NK-92 (cell line): ENCODE measurements around the gene LHB.
A peak's percentile ranks its signal among the peaks of the same experiment; 100 is the strongest.

Experiments
- DNase-seq: peaks from one replicate; lab custom pipeline; 2025; ENCODE audit not compliant: unreplicated experiment; lab: John Stamatoyannopoulos, UW

LHB gene

GRCh38 chr19:49014123-49014869 lies 2.6 kb downstream of the LHB start:
- no peak for DNase-seq

DNA sequence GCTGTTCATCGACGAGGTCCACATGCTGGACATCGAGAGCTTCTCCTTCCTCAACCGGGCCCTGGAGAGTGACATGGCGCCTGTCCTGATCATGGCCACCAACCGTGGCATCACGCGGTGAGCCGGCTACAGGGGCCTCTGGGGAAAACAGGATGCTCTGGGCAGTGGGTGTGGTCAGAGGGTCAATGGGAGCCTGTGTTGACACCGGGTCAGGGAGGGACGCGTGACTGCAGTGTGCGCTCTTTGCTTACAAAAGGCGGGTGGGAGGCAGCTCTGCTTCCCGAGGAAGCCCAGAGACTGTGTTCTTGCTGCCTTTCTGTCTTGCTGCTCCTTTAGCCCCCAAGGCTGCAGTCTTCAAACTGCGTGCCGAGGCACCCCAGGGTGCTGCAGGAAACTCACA lies 5.7 kb downstream of the LHB start:
- DNase-seq, result no peak

- no peak for DNase-seq
These were observed 6.4 kb downstream of the LHB start for GRCh38 chr19:49010453-49010852.

- no peak for DNase-seq
These were observed 7.1 kb downstream of the LHB start for GRCh38 chr19:49009828-49010227.

DNA sequence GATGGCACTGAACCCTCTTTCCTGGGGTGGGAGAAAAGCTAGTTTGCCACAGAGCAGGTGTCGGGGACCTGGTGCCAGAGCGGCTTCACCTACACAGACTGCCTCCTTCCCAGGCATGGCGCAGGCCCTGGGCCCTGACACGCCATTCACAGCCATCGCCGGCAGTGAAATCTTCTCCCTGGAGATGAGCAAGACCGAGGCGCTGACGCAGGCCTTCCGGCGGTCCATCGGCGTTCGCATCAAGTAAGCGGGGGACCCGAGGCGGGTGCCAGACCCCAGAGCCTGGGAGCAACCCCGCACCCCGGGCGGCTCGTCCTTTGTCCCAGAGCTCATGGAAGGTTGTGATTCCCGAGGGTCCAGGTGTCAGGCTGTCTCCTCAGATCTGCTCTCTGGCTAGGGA lies 10.0 kb downstream of the LHB start:
- no peak for DNase-seq

GRCh38 chr19:49004964-49005614 lies 11.8 kb downstream of the LHB start:
- DNase-seq, result no peak

DNA sequence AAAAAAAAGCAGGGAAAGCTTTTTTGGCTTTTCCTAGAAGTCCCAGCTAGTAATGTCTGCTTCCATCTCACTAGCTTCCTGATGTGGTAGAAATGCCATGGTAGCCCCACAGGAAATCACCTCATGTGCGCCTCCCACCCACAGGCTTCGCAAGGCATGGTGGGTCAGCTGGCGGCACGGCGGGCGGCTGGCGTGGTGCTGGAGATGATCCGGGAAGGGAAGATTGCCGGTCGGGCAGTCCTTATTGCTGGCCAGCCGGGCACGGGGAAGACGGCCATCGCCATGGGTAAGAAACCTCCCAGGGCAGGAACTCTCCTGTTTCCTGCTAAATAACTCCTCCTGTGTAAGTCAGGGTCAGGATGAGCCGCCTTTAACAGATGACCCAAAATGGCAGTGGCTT lies 12.8 kb downstream of the LHB start:
- DNase-seq, result no peak

GRCh38 chr19:48999481-49000325 lies 17.2 kb downstream of the LHB start:
- DNase-seq, result no peak

GRCh38 chr19:48997972-48998371 lies 18.9 kb downstream of the LHB start:
- DNase-seq, result no peak

DNA sequence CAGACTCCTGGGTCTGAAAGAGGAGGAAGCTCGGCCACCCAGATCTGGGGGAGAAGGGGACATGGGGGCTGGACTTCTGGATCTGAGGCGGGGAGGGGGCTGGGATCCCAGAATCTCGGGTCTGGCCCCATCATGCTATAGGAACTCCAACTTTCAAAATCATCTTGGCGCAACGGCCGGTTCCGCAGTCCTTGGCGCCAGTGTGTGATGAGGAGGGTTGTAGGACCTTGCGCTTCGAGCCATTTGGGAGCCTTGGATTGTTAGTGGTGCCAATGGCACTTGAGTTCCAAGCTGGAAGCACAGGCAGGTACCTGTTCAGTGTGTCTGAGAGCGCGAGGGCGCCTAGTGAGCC lies 22.9 kb downstream of the LHB start:
- DNase-seq, result no peak

GRCh38 chr19:48993175-48994034 lies 23.5 kb downstream of the LHB start, which contains the start of the genes GYS1 and RUVBL2:
TSS of gene GYS1 (minus strand) at chr19:48993309. CDS start at chr19:48993112, 197 bp downstream.
TSS of gene RUVBL2 (plus strand) at chr19:48993887. CDS start at chr19:48993912, 25 bp downstream.
- DNase-seq, result peak; percentile 93

GRCh38 chr19:48992581-48993174 lies 24.2 kb downstream of the LHB start:
- DNase-seq, result no peak

DNA sequence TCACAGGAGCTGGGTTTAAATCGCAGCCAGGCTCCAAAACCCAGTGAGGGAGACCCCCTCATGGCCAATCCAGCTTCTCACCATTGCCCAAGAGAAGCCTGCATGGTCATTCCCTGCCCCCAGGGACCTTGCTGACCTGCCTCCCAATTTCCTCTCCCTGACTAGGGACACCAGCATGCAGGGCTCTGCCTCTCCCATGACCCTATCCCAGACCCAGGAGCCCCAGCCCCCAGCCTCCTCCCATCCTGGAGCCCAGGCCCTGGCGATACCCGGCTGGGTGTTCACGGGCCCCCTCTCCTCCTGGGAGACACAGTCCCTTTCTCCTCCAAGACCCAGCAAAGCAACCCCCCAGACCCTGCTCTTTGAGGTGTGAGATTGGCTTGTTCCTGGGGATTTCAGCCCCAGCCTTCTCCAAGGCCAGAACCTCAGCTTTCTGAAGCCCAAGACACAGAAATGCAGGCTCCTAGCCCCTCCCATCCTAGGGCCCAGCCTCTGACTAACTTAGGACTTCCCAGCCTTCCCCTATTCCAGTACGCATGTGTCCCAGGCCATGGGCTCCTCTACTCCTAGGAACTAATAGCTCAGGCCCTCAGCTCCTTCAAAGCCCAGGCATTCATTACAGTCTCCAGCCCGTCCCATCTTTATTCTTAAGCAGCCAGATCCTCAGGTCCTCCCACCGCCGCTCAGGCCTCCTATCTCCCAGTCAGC lies 24.9 kb downstream of the LHB start:
- DNase-seq, result no peak

DNA sequence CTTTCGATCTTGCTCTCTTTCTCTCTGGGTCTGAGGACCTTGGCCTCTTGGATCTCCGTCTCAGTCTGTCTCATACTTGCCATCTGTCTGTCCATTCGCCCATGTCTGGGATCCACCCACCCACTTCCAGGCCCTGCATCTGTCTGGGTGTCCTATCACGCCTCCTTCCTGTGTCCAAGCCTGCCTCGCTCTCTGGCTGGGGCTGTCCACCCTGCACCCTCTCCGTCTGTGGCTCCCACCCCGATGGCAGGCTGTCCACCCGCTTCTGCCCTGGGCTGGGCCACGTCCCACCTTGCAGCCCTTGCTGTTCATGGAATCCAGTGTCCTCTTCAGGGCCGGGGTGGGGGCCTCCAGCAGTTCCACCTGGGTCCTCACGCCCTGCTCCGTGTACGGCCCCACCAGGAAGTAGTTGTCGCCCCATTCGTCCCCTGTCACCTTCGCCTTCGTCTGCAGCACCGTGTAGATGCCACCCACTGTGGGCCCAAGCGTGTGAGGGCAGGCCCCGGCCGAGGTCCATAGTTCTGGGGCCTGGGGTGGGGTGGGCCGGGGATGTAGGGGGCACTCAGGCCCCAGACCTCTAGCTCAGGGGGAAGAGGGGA lies 25.8 kb downstream of the LHB start:
- DNase-seq, result no peak

GRCh38 chr19:48990400-48990799 lies 26.5 kb downstream of the LHB start:
- no peak for DNase-seq

- DNase-seq, result no peak
These were observed 27.1 kb downstream of the LHB start for GRCh38 chr19:48989701-48990291.

- no peak for DNase-seq
These were observed 28.0 kb downstream of the LHB start for GRCh38 chr19:48988860-48989259.

- no peak for DNase-seq
These were observed 28.6 kb downstream of the LHB start for GRCh38 chr19:48988286-48988685.

DNA sequence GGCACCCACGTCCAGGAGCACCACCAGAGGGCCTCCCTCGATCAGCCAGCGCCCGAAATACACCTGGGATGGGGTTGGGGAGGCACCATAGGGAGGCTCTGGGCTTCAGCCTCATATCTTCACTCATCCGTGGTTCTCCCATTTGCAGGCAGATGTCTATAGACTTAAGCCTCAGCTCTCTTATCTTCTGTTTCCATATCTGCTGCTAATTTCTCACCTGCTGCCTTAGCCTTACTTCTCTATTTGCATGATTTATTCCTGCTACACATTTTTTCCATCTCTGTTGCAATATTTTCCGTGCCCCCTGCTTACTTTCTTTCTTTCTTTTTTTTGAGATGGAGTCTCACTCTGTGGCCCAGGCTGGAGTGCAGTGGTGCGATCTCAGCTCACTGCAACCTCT lies 29.6 kb downstream of the LHB start:
- DNase-seq, result no peak
